ENCODE results near the gene GRAMD1A.
"Not testable (repeated sequence)": the region's sequence is repeated elsewhere in the genome, so short reads cannot be mapped to it uniquely, and the experiment has no call there.

GRAMD1A gene

GRCh38 chr19:34994643-34995541 is 5.2 kb upstream of the GRAMD1A start:
- Histone ChIP-seq H3K4me2 (ENCODE audit: insufficient read depth, low read length, poor library complexity, severe bottlenecking) (no peak overlapping the region), H4K91ac (ENCODE audit: low read depth, low read length, poor library complexity) (no peak overlapping the region), H3K4ac (ENCODE audit: low read length) (no peak overlapping the region), H2BK12ac (ENCODE audit: low read length) (no peak overlapping the region), H3K79me1 (ENCODE audit: low read depth, low read length) (no peaks in the 10 kb centered on the region), H2BK5ac (ENCODE audit: low read length) (peak overlapping the region; percentile 61), H2BK15ac (ENCODE audit: low read length) (no peak overlapping the region), H3K36me3 (replicated peaks in 1 of 2; ENCODE audit: control insufficient read depth in 2 of 2, insufficient read depth in 2 of 2, low read length in 2 of 2) (no peaks in the 10 kb centered on the region), H3K14ac (ENCODE audit: low read length) (peak overlapping the region; percentile 40), H2AK5ac (ENCODE audit: low read depth, low read length) (peak overlapping the region; percentile 19), H3K23ac (ENCODE audit: low read depth, low read length, poor library complexity) (peak overlapping the region; percentile 10), H3K9ac (ENCODE audit: low read depth, low read length, poor library complexity) (no peak overlapping the region), H3K27me3 (ENCODE audit: control insufficient read depth in 3 of 3, insufficient read depth in 3 of 3, low read depth in 1 of 3, low read length in 3 of 3) (no peaks in the 10 kb centered on the region), H3K9me3 (replicated peaks in 1 of 2; ENCODE audit: control insufficient read depth in 2 of 2, insufficient read depth in 1 of 2, low read depth in 1 of 2, low read length in 2 of 2) (peaks cover 0 to 4% of the 10 kb centered on the region in 2 donors), H2AFZ (ENCODE audit: low read length) (no peak overlapping the region), H2BK120ac (ENCODE audit: low read depth, low read length) (no peak overlapping the region), H3K18ac (ENCODE audit: low read length) (no peak overlapping the region), H4K8ac (ENCODE audit: low read depth, low read length) (no peak overlapping the region), H3K4me3 (ENCODE audit: low read length in 2 of 2) (no peak overlapping the region), H3K4me1 (ENCODE audit: control insufficient read depth in 2 of 2, insufficient read depth in 1 of 2, low read depth in 1 of 2, low read length in 2 of 2) (peaks cover 6 to 9% of the 10 kb centered on the region in 2 donors), H3K27ac (replicated peaks; ENCODE audit: low read length) (no peak overlapping the region)
- DNase-seq (ENCODE audit: low spot score) = no peak
- no CpG with 5 or more reads among the region's 17 CpGs for WGBS, 2 donors (ENCODE audit: extremely low coverage in 2 of 2, insufficient read length in 2 of 2, insufficient replicate concordance in 1 of 2)

GRCh38 chr19:34995551-34995950 is 4.6 kb upstream of the GRAMD1A start:
- Histone ChIP-seq H2AFZ (ENCODE audit: low read length) (no peak overlapping the region), H3K27me3 (ENCODE audit: control insufficient read depth in 3 of 3, insufficient read depth in 3 of 3, low read depth in 1 of 3, low read length in 3 of 3) (no peaks in the 10 kb centered on the region), H2BK12ac (ENCODE audit: low read length) (no peak overlapping the region), H2BK120ac (ENCODE audit: low read depth, low read length) (no peak overlapping the region), H3K27ac (replicated peaks; ENCODE audit: low read length) (no peak overlapping the region), H3K9ac (ENCODE audit: low read depth, low read length, poor library complexity) (no peak overlapping the region), H2BK5ac (ENCODE audit: low read length) (peak overlapping the region; percentile 61), H3K36me3 (replicated peaks in 1 of 2; ENCODE audit: control insufficient read depth in 2 of 2, insufficient read depth in 2 of 2, low read length in 2 of 2) (no peaks in the 10 kb centered on the region), H2BK15ac (ENCODE audit: low read length) (no peak overlapping the region), H4K91ac (ENCODE audit: low read depth, low read length, poor library complexity) (no peak overlapping the region), H4K8ac (ENCODE audit: low read depth, low read length) (no peak overlapping the region), H3K23ac (ENCODE audit: low read depth, low read length, poor library complexity) (no peak overlapping the region), H3K79me1 (ENCODE audit: low read depth, low read length) (no peaks in the 10 kb centered on the region), H3K4me2 (ENCODE audit: insufficient read depth, low read length, poor library complexity, severe bottlenecking) (no peak overlapping the region), H2AK5ac (ENCODE audit: low read depth, low read length) (no peak overlapping the region), H3K4me3 (ENCODE audit: low read length in 2 of 2) (no peak overlapping the region), H3K18ac (ENCODE audit: low read length) (no peak overlapping the region), H3K14ac (ENCODE audit: low read length) (no peak overlapping the region), H3K4me1 (ENCODE audit: control insufficient read depth in 2 of 2, insufficient read depth in 1 of 2, low read depth in 1 of 2, low read length in 2 of 2) (peaks cover 6 to 9% of the 10 kb centered on the region in 2 donors), H3K9me3 (replicated peaks in 1 of 2; ENCODE audit: control insufficient read depth in 2 of 2, insufficient read depth in 1 of 2, low read depth in 1 of 2, low read length in 2 of 2) (peaks cover 0 to 4% of the 10 kb centered on the region in 2 donors), H3K4ac (ENCODE audit: low read length) (no peak overlapping the region)
- no CpG with 5 or more reads among the region's 8 CpGs for whole genome bisulfite sequencing, 2 donors (ENCODE audit: extremely low coverage in 2 of 2, insufficient read length in 2 of 2, insufficient replicate concordance in 1 of 2)
- no peak for DNase-seq (ENCODE audit: low spot score)

- Histone ChIP-seq H2BK12ac (ENCODE audit: low read length) (no peak overlapping the region), H3K14ac (ENCODE audit: low read length) (no peak overlapping the region), H3K9me3 (replicated peaks in 1 of 2; ENCODE audit: control insufficient read depth in 2 of 2, insufficient read depth in 1 of 2, low read depth in 1 of 2, low read length in 2 of 2) (peaks cover 0 to 4% of the 10 kb centered on the region in 2 donors), H3K23ac (ENCODE audit: low read depth, low read length, poor library complexity) (no peak overlapping the region), H2AFZ (ENCODE audit: low read length) (peak overlapping the region; percentile 54), H3K4me1 (ENCODE audit: control insufficient read depth in 2 of 2, insufficient read depth in 1 of 2, low read depth in 1 of 2, low read length in 2 of 2) (peaks cover 9 to 10% of the 10 kb centered on the region in 2 donors), H2BK120ac (ENCODE audit: low read depth, low read length) (no peak overlapping the region), H3K79me1 (ENCODE audit: low read depth, low read length) (peaks cover 1% of the 10 kb centered on the region), H2AK5ac (ENCODE audit: low read depth, low read length) (no peak overlapping the region), H3K18ac (ENCODE audit: low read length) (no peak overlapping the region), H4K91ac (ENCODE audit: low read depth, low read length, poor library complexity) (no peak overlapping the region), H4K8ac (ENCODE audit: low read depth, low read length) (no peak overlapping the region), H2BK15ac (ENCODE audit: low read length) (no peak overlapping the region), H3K4me3 (ENCODE audit: low read length in 2 of 2) (no peak overlapping the region), H3K9ac (ENCODE audit: low read depth, low read length, poor library complexity) (no peak overlapping the region), H3K36me3 (replicated peaks in 1 of 2; ENCODE audit: control insufficient read depth in 2 of 2, insufficient read depth in 2 of 2, low read length in 2 of 2) (peaks cover 4 to 5% of the 10 kb centered on the region in 2 donors), H3K27me3 (ENCODE audit: control insufficient read depth in 3 of 3, insufficient read depth in 3 of 3, low read depth in 1 of 3, low read length in 3 of 3) (no peaks in the 10 kb centered on the region), H3K27ac (replicated peaks; ENCODE audit: low read length) (no peak overlapping the region), H3K4ac (ENCODE audit: low read length) (no peak overlapping the region), H2BK5ac (ENCODE audit: low read length) (no peak overlapping the region), H3K4me2 (ENCODE audit: insufficient read depth, low read length, poor library complexity, severe bottlenecking) (no peak overlapping the region)
- no CpG with 5 or more reads among the region's 8 CpGs for WGBS, 2 donors (ENCODE audit: extremely low coverage in 2 of 2, insufficient read length in 2 of 2, insufficient replicate concordance in 1 of 2)
- no peak for DNase-seq (ENCODE audit: low spot score)
These were observed 3.0 kb upstream of the GRAMD1A start for GRCh38 chr19:34997071-34997617.

GRCh38 chr19:34998224-34998623 is 1.9 kb upstream of the GRAMD1A start:
- H3K27me3 ChIP-seq (ENCODE audit: control insufficient read depth in 3 of 3, insufficient read depth in 3 of 3, low read depth in 1 of 3, low read length in 3 of 3); H3K23ac ChIP-seq (ENCODE audit: low read depth, low read length, poor library complexity); H3K9ac ChIP-seq (ENCODE audit: low read depth, low read length, poor library complexity); H3K18ac ChIP-seq (ENCODE audit: low read length); H3K27ac ChIP-seq (replicated peaks; ENCODE audit: low read length); H3K79me1 ChIP-seq (ENCODE audit: low read depth, low read length); H4K91ac ChIP-seq (ENCODE audit: low read depth, low read length, poor library complexity); H2BK5ac ChIP-seq (ENCODE audit: low read length); H2BK12ac ChIP-seq (ENCODE audit: low read length); H3K4me2 ChIP-seq (ENCODE audit: insufficient read depth, low read length, poor library complexity, severe bottlenecking); H2AFZ ChIP-seq (ENCODE audit: low read length); H3K14ac ChIP-seq (ENCODE audit: low read length); H3K4me3 ChIP-seq (ENCODE audit: low read length in 2 of 2); H2BK120ac ChIP-seq (ENCODE audit: low read depth, low read length); H2AK5ac ChIP-seq (ENCODE audit: low read depth, low read length); H4K8ac ChIP-seq (ENCODE audit: low read depth, low read length); H3K4ac ChIP-seq (ENCODE audit: low read length); H3K9me3 ChIP-seq (replicated peaks in 1 of 2; ENCODE audit: control insufficient read depth in 2 of 2, insufficient read depth in 1 of 2, low read depth in 1 of 2, low read length in 2 of 2); H2BK15ac ChIP-seq (ENCODE audit: low read length); DNase-seq (ENCODE audit: low spot score): not testable (repeated sequence)
- peaks cover 9 to 15% of the 10 kb centered on the region in 2 donors for H3K4me1 ChIP-seq (ENCODE audit: control insufficient read depth in 2 of 2, insufficient read depth in 1 of 2, low read depth in 1 of 2, low read length in 2 of 2)
- WGBS, 2 donors (ENCODE audit: extremely low coverage in 2 of 2, insufficient read length in 2 of 2, insufficient replicate concordance in 1 of 2) = no CpG with 5 or more reads among the region's 7 CpGs
- H3K36me3 ChIP-seq (replicated peaks in 1 of 2; ENCODE audit: control insufficient read depth in 2 of 2, insufficient read depth in 2 of 2, low read length in 2 of 2) = peaks cover 7 to 14% of the 10 kb centered on the region in 2 donors

Data from neuronal stem cell (in vitro differentiated cells).